ENCODE data around the gene MAGI3.

MAGI3 gene

DNA sequence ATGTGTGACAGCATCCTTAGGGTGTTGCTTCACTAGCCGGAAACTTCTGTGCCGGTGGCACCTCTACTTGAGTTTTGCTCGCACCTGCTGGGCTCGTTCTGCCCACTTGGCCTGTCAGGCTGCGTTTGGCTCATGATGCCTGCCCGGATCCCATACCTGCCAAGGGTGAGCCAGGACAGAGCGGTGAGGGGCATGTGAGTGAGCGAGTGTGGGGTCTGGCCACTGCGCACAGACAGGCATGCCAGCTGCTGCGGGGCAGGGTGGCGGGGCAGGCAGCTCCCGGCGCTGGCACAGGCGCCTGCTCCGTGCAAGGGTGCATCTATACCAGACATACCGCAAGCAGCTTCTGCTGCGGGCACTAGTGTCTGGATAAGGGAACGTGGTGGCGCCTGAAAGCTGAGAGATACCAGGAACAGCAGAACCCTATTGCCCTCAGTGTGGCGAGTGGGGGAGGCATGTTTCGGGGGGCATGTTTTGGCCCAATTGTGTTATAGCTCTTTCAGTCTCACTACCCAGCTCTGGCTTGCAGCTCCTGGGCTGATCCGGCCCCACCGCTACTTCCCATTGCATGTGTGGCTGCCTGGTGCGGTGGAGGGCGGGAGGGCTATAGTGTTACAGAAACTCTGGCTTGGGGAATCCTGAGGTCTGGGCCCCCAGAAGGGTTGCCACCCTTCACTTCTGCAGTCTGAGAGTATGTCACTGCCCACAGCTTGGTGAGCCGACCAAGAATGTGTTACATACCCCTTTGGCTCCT lies 32.2 kb downstream of the MAGI3 start:
- no peak for TF ChIP-seq FOXP2 (optimal IDR thresholded peaks at IDR 0.05; ENCODE audit: borderline replicate concordance, extremely low read depth, extremely low read length, insufficient read depth)
- no peak for TF ChIP-seq POLR2AphosphoS5 (IDR thresholded peaks at IDR 0.05; ENCODE audit: low read depth, low read length)
- TF ChIP-seq REST (IDR thresholded peaks at IDR 0.05; ENCODE audit: insufficient read depth in 1 of 2, low read depth in 2 of 2, low read length in 2 of 2) = no peak
- no peak for TF ChIP-seq SIN3A (IDR thresholded peaks at IDR 0.05; ENCODE audit: borderline replicate concordance, insufficient read depth, low read length)
- TF ChIP-seq TAF1 (IDR thresholded peaks at IDR 0.05; ENCODE audit: borderline replicate concordance, insufficient read depth, low read length) = no peak

- no peak for TF ChIP-seq SIN3A (IDR thresholded peaks at IDR 0.05; ENCODE audit: borderline replicate concordance, insufficient read depth, low read length)
- TF ChIP-seq POLR2AphosphoS5 (IDR thresholded peaks at IDR 0.05; ENCODE audit: low read depth, low read length) = no peak
- no peak for TF ChIP-seq FOXP2 (optimal IDR thresholded peaks at IDR 0.05; ENCODE audit: borderline replicate concordance, extremely low read depth, extremely low read length, insufficient read depth)
- no peak for TF ChIP-seq REST (IDR thresholded peaks at IDR 0.05; ENCODE audit: insufficient read depth in 1 of 2, low read depth in 2 of 2, low read length in 2 of 2)
- TF ChIP-seq TAF1 (IDR thresholded peaks at IDR 0.05; ENCODE audit: borderline replicate concordance, insufficient read depth, low read length) = no peak
These were observed 33.5 kb downstream of the MAGI3 start for GRCh38 chr1:113423826-113424225.

- TF ChIP-seq REST (IDR thresholded peaks at IDR 0.05; ENCODE audit: insufficient read depth in 1 of 2, low read depth in 2 of 2, low read length in 2 of 2) (no peak), TAF1 (IDR thresholded peaks at IDR 0.05; ENCODE audit: borderline replicate concordance, insufficient read depth, low read length) (no peak), SIN3A (IDR thresholded peaks at IDR 0.05; ENCODE audit: borderline replicate concordance, insufficient read depth, low read length) (no peak), POLR2AphosphoS5 (IDR thresholded peaks at IDR 0.05; ENCODE audit: low read depth, low read length) (no peak), FOXP2 (optimal IDR thresholded peaks at IDR 0.05; ENCODE audit: borderline replicate concordance, extremely low read depth, extremely low read length, insufficient read depth) (no peak)
These were observed 39.3 kb downstream of the MAGI3 start for GRCh38 chr1:113429461-113430153.

DNA sequence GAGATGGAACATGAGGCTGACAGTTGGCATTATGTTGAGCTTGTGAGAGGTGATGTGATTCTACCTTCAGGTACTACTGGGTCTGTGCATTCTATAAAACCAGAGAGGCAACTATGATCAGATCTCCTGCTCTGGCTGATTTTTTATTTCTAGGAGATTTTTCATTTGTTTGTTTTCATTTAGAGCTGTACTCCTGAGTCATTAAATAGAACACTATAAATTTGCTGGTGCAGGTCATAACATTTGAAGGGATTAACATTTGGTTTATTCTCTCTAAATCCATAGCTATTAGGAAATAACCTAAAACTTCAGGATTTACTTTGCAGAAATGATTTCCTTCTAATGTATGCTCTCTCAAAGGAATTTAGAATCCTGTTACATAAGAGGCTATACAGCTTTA lies 42.9 kb downstream of the MAGI3 start:
- TF ChIP-seq REST (IDR thresholded peaks at IDR 0.05; ENCODE audit: insufficient read depth in 1 of 2, low read depth in 2 of 2, low read length in 2 of 2) = no peak
- no peak for TF ChIP-seq POLR2AphosphoS5 (IDR thresholded peaks at IDR 0.05; ENCODE audit: low read depth, low read length)
- TF ChIP-seq SIN3A (IDR thresholded peaks at IDR 0.05; ENCODE audit: borderline replicate concordance, insufficient read depth, low read length) = no peak
- TF ChIP-seq TAF1 (IDR thresholded peaks at IDR 0.05; ENCODE audit: borderline replicate concordance, insufficient read depth, low read length) = no peak
- no peak for TF ChIP-seq FOXP2 (optimal IDR thresholded peaks at IDR 0.05; ENCODE audit: borderline replicate concordance, extremely low read depth, extremely low read length, insufficient read depth)

Data from PFSK-1 (cell line).